ENCODE data around the gene DRC1. TPM values are rescaled to one million over a fixed set of nuclear protein-coding genes. Genes with fewer than 3 reads are reported as not detected.
"Not testable (repeated sequence)": the region's sequence is repeated elsewhere in the genome, so short reads cannot be mapped to it uniquely, and the experiment has no call there.

The DRC1 gene
- total RNA-seq, 1 donor from 2014 or later, result not detected

DNA sequence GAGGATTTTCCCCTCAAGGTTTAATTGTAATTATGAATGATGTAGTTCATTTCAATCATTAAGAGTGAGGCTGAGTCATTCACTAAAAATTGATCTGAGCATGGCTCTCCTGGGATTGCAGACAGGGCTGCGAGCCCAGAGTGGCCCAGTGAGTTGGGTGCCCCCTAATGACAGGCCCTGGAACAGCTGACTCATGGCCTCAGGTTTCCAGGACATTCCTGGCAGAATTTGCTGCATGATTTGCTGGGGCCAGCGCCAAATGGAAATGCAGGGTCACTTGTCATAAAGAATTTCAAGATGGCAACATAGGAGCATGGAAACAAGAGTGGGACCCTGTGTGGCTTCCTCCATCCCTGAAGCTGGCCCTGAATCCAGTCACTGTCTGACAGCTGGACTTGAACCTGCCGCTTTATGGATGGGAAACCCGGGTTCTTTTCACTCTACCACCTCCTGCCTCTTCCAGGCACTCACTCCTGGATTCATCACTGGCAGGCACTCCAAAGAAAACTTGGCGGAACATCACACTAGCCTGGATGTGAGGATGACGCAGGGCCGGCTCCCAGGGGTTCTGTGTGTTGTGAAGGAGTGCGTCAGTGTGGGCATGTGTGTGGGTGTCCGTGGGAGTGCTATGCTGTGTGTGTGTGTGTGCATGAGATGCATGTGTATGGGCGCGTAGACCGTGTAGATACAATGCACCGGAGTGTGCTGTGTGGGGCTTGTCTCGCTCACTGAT, 61.0 kb downstream of the DRC1 start:
- DNase-seq (ENCODE audit: low spot score), result no peak

DNA sequence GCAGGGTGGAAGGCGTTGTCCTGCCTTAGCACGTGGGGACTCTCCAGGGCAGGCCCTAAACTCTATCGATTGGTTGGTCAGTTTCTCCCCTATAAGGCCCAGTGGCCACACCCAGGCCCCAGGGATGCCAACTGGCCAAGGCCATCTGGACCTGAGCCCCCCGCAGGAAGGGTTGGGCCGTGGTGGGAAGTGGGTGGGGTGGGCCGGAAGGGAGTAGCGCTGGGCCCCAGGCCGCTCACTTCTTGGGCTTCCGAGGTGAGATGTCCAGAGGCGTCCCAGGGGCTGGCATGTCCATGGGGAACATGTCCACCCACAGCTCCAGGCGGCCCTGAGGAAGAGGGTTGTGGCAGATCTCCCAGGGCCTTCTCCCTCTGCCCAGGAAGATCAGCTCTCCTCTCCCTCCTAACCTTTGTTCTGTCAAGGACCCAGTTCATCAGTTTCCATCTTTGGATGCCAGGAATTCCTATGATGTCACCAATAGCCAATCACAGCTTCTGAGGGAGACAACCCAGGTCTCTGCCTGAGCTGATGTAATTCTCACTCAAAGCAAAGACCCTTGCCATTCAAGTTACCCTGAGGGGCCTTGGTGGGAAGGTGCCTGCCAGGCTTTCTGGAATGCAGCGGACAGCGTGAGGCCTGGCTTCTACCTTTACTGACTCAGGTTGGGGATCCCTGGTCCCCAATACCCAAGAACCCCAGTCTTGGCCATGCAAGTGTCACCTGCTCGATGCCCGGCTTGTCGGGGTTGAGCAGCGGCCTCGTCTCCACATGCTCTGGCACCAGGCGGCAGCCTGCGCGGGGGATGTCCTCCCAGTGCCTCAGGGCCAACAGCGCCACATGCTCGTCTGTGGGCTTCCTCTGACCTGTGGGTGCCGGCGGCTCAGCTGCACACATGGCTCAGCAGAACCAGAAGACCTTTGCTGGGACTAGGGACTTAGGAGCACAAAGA, 61.8 kb downstream of the DRC1 start:
- DNase-seq (ENCODE audit: low spot score), result no peak

DNA sequence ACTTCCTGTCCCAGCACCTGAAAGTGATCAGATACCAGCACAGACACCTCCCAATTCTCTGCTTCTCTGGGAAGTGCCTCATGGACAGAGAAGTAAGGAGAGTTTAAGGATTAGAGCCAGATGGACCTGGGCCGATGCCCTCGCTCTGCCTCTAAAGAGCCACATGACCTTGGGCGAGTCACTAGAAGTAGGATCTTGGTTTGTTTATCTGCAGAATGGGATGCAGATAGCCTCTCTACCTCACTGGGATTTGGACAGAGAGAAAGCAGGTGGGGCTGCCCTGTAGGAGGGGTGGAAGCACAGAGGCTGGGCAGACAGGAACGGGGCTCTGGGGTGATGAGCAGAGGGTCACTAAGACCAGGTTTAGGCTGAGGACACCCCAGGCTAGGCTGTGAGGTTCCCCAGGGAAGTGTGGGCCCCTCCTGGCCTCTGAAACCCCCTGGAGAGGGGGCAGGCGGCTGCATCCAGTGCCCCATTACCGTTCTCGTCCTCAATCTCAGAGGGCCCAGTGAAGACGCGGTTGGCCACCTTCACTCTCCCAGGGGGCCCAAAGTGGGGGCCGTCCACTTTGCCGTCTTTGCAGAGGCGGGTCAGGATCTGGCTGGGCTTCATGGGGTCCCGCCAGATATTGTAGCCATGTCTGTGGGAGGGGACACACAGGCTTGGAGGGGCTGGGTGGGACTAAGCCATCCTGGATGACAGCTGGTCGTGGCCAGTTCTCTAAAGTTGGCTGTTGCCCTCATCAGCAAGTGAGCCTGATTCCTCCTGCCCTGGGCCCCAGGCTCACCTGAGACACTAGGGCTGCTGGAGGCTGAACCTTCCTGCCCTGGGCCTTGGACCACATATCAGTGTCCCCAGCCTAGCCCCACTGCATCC, 62.9 kb downstream of the DRC1 start:
- DNase-seq (ENCODE audit: low spot score), result no peak

DNA sequence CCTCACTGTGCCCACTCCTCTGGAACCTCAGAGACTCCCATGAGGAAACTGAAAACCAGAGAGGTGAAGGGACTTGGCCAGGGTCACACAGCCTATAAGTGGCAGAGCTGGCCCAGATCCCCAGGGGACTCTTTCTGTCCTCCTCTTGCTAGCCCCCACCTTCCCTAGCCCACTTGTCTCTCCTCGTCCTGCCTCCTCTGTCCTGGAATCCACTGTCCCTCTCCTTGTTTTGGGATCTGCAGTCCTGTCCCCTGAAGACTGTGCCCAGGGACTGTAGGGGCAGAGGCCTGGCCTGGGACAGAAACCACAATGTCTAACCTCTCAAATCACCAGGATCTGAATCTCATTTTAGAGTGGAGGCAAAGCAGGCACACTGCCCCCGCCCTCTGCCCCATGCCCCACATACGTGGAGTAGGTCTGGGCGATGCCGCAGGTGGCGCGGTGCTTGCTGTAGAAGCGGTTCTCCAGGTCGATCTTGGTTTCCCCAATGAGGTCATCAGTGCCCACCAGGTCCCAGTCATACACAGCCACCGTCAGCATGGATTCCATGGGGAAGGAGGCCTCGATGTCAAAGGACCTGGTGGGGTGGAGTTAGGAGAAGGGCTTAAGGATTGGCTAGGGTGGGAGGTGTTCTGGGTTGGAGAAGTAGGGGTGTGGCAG, 63.7 kb downstream of the DRC1 start:
- no peak for DNase-seq (ENCODE audit: low spot score)

DNA sequence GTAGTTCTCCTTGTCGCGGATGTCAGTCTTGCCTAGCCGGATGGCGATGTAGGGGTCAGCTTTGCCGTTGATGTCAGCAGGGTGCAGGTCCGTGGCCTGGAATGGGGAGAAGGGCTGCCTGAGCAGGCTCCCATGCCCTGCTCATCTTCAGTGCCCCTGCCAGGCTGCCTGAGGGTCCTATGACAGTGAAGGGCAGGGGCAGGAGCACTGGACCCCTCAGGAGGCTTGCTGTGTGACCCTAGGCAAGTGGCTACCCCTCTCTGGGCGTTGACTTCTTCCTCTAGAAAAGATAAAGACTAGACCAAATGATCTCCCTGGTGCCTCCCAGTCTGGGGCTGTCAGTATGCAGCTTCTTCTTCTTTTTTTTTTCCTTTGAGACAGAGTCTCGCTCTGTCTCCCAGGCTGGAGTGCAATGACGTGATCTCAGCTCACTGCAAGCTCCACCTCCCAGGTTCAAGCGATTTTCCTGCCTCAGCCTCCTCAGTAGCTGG, 64.3 kb downstream of the DRC1 start:
- DNase-seq (ENCODE audit: low spot score), result no peak

DNA sequence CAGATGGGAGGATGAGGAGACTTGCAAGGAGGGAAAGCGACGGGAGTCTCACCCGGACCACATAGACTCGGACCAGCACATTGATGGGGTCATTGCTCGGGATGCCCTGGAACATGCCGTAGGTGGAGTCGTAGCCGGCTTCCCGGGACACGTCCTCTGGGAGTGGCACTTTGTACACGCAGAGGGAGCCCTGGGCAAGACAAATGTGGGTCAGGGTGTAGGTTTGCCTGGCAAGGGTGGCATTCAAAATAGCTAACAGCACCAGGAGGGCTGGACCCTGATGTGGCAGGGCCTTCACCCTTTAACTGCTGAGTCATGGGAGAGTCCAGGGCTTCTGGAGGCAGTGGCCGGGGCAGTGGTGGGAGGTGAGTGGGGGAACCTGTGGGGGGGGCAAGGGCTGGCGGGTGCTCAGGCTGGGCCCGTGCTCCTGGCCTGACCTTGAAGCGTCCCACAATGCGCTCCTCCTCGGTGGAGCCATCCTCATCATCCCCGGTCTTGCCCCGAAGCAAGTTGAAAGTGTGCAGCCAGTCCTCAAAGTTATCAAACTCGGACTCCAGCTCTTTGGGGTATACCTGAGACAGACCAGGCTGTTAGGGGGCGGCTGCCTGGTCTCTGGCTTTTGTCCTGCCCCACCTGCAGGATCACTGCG, 65.1 kb downstream of the DRC1 start:
- no peak for DNase-seq (ENCODE audit: low spot score)

DNA sequence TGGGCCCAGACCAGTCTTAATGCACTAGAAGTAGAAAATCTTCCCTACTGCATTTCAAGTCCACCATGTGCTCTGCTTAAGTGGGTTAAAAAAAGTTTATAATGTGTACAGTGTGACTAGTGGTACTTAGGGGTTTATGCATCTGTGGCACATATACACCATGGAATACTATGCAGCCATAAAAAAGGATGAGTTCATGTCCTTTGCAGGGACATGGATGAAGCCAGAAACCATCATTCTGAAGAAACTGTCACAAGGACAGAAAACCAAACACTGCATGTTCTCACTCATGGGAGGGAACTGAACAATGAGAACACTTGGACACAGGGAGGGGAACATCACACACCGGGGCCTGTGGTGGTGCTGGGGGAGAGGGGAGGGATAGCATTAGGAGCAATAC, 66.8 kb downstream of the DRC1 start:
- DNase-seq (ENCODE audit: low spot score), result not testable (repeated sequence)

DNA sequence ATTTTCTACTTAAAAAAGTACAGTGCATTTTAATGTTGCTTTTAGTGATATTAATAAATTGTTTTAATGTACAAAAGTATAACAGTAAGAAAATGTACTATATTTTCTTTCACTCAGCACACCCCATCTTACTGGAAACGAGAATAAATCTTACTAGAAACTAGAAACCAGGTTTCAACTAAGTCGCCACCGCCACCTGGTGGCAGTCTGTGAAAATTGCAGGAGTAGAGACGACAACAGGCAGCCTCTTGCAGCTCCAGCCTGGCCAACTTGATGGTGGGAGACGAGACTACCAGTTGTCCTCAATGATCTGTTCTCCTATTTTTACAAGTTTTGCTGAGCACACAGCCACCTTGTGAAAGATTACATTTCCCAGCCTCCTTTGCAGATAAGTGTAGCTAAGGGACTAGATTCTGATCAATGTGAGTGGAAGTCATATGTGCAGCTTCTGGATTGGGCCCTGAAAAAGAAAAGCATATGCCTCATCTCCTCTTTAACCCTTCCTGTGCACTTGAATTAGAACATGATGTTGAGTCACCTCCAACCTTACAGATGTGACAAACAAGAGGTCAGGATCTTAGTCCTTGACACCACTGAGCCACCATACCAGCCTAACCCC, 67.5 kb downstream of the DRC1 start:
- no peak for DNase-seq (ENCODE audit: low spot score)

DNA sequence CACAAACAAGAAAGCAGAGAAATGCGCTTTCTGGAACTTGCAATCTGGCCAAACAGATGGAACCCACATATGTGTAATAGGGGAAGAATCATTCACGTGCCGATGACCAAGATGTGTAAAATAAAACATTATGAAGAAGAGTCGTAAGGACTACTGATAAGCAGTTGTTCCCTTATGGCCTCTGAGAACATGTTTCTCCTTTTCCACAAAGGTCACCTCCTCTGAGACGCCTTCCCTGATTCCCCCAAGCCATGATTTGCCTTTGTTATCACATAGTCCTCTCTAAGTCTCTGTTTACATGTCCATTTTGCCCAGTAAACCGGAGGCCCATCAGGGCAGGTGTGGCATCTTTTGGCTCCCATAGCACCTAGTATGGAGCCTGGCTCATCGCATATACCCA, 68.2 kb downstream of the DRC1 start:
- DNase-seq (ENCODE audit: low spot score), result no peak

DNA sequence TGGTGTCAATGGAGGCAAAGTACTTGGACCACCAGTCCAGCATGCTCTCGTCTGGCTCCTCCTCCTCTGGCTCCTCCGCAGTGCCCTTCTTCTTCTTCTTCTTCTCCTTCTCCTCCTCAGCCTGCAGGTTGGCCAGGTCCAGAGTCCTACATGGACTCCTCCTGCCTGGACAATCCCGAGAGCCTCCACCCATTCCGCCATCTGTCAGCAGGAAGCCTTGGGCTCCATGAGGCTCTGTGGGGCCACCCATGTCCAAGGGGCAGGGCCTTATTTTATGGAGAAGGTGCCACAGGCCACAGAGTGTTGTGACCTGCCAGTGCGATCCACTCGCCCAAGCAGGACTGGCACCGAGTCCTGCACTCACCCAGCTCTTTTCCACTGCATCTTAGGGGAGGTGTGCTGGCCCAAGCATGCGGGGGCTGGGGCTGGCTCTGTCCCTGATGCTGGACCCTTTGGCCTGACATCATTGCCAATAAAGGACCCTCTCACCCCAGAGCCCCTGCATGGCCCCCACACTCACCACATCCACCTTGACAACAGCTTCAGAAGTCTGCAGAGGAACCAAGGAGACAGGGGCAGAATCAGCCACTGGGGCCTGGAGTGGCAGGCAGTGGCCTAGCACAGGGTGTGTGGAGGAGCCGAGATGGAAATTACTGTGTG, 69.0 kb downstream of the DRC1 start:
- no peak for DNase-seq (ENCODE audit: low spot score)

DNA sequence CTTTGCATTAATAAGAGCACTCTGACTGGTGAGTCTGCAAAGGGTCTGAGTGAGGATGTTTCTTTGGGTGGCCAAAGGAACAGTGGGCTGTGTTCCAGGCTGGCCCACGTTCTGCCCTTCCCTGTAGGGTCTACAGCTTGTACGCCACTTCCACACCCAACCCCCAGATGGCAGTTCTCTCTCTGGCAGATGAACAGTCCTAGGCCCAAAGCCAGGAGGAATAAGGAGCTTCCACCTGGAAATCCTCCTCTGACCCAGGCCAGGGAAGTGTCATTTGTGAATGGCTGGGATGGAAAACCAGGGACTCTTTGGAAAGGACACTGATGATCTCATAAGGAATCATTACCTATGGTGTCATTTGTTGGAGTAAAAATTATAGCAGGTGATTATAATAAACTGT, 69.6 kb downstream of the DRC1 start:
- DNase-seq (ENCODE audit: low spot score), result no peak

DNA sequence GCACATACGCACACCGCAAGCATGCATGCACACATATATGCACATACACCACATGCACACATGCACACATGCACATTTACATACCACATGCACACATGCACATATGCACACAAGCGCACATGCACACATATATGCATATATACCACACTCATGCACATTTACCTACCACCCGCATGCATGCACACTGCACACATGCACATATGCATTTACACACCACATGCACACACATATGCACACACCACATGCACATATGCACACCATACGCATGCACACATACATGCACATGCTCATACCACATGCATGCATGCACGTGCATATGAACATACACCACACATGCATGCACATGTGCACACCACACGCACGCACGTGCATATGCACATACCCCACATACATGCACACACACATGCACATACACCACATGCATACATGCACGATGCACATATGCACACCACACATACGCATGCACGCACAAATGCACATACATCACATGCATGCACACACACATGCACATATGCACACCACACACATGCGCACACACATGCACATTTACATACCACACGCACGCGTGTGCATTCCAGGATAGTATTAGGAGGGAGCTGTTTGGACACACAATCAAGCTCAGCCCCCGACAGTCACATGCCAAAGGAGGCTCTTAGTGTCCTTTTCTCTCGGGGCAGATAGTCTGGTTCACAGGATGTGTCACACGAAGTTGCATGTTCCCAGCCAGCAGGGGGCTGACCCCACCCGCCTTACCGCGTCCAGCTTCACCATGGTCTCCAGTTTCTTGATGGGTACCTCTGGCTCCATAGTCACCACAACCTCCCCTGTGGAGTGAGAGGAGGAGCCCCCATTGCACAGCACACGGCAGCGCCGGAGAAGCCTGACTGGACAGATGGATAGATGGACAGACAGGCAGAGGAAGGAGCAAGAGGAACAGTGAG, 70.3 kb downstream of the DRC1 start:
- DNase-seq (ENCODE audit: low spot score), result no peak

DNA sequence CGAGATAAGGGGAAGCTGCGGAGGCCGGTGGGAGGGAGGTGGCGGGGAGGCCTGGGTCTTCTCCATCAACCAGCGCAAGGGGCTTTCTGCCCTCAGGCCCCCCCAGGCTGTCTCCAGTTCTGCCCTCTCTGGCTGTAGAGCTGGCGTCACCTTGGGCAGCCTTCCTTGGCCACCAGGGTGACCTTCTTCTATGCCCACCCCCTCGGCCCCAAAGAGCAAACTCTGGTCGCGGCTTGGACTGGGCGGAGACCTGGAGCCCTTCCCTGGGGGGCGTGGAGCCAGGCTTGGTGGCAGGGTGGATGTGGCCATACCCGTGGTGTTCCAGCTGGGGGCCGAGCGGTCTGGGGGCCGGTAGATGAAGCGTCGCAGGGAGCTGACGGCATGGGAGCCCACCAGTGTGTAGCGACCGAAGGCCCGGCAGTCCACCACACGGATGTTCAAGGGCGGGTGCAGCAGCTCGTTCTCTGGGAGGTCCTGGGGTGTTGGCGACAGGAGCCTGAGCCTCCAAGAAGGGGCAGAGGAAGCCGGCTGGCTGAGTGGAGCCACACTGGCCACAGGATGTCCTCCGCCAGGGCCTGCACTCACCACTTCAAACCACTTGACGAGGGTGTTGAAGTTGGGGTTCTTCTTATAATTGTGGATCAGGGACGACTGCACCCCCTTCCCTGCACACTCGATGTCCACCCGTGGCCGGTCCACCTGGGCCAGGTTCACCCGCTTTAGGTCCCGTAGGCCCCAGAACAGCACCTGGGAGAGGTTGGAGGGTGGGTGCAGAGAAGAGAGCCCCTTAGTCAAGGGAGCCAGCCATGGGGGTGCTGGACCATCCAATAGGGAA, 71.3 kb downstream of the DRC1 start:
- no peak for DNase-seq (ENCODE audit: low spot score)

DNA sequence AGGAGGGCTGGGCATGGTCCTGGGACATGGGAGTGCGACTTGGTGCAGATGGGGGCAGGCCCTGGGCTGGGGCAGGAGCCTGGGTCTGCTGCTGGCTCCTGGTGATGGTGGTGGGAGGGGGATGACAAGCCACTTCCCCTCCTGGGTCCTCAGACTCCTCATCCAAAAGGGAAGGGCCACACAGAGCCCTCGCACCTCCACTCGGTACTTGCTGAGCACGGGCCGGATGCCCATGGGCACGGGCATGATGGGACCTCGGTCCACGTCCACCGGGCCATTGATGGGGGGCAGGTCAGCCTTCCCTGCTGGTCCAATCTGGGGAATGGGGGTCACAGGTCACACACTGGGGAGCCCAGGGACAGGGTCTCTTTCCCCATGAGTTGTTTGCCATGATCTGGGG, 72.1 kb downstream of the DRC1 start:
- no peak for DNase-seq (ENCODE audit: low spot score)

DNA sequence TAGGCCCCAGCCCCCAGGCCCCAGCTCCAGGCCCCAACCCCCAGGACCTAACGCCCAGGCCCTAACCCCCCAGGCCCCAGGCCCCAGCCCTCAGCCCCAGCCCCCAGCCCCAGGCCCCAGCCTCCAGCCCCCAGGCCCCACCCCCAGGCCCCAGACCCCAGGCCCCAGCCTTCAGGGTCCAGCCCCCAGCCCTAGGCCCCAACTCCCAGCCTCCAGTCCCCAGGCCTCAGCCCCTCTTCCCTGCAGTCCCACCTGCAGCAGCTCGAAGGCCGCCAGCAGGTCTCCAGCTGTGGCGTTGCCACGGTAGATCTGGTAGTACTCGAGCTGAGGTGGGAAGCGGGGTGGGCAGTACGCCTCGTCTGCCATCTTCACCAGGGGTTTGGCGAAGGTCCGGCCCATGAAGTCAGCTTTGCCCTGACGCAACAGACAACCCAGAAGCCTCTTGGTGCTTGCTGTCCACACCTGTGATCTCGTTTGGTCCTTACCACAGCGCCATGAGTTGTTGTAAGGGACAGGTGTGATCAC, 72.6 kb downstream of the DRC1 start:
- DNase-seq (ENCODE audit: low spot score), result no peak

DNA sequence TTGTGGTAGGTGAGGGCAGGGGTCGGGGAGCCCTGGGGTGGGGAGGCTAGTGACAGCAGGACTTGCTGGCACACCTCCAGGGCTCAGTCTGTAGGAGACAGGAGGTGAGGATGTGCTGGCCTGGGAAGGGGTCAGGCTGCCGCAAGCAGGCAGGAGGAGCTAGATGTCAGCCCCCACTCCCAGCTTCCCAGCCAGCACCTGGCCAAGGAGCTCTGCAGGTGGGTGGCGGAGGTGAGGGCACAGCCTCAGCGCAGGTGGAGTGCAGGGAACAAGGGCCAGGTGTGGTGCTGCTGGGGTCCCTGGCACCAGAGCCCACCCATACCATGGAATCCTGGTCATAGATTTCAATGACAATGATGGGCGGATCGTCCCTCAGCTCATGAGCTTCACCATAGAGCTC, 73.3 kb downstream of the DRC1 start:
- no peak for DNase-seq (ENCODE audit: low spot score)

Data from mesenteric fat pad (tissue), 1 donor.